GM18951 (cell line): ENCODE data around the gene PLXNB2.
A peak's percentile ranks its signal among the peaks of the same experiment; 100 is the strongest.

Source experiments
- POLR2A ChIP-seq: IDR thresholded peaks from 4 replicates; pipeline ENCODE4 v1.6.1; 2011; ENCODE audit warnings: mild to moderate bottlenecking; ENCODE audit not compliant: insufficient read length, insufficient read depth; ENCODE audit errors: extremely low read depth
- in situ Hi-C: fragments of 300-500 bp; cut with MboI; formaldehyde crosslinking; loops from one replicate; pipeline ENCODE4 v1.12.0; 2022; ENCODE audit warnings: low sequenced_read_pairs, mixed read lengths, inconsistent platforms; ENCODE audit not compliant: unreplicated experiment

The PLXNB2 gene

DNA sequence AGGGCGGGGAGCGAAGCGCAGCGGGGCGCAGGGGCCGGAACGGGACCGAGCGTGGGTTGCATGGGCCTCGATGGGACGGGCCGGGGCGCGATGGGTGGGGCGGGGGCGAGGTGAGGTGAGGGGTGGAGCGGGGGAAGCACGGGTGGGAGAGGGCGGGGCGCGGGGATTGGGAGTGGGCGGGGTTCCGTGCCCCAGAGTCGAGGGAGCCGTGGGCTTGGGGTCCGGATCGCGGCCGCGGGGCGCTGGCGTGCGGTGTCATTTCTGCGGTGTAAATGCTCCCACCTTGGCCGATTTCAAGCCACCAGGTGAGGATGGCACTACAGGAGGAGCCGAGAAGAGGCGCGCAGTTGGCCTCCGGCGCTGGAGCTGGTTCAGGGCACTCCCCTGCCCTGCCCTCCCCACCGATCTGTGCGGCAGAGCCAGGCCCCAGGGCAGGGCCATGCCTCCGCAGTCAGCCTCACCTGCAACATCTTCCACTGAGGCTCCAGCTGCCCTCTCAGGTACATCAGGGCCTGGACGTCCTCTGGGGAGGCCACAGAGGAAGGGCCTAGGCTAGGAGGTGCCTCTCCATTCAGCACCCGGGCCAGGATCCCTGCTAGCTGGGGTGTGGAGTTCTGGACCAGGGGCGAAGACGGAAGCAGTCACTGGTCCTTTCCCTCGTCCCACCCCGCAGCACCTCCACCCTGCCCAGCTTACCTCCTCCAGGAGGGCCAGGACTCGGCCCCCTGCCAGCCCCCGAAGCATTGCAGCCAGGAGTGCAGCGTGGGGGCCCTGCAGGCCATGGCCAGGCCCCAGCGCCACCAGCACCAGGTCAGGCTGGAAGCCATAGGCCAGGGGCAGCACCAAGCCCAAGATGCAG lies 62.0 kb downstream of the PLXNB2 start:
- in situ Hi-C loops: no loop called here
- TF ChIP-seq POLR2A: no peak

DNA sequence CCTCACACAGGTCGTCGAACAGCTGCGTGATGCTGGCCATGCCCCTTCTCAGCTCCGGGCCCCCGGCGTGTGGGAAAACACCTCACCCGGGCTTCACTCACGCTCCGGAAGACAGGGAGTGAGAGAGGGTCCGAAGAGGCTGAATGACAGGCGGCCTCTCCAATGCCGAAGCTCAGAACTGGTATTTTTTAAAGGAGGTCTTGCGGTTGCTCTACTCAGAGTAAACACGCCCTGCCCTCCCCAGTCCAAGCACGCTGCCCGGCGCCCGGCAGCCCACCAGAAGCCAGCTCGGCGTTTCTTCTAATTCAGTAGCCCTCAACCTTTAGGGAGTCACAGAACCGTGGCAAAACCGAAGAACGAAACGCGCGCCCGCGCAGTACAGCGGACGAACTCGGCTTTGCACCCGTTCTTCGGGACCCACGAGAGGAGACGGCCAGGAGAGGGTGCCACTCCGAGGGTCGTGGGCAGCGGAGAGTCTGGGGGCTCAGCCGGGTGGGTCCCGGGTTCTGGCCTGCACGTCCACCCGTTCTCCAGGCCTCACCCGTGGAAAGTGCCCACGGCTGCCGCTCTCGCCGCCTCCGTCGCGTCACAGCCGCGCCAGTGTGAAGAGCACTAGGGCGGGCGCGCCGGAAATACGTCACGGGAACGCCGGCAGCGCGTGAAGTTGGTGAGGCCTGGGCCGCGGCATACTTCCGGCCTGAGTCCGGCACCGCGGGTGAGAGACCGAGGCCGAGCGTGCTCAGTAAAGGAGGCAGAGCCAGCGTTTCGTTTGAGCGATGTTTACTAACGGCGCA lies 62.8 kb downstream of the PLXNB2 start, which contains the start of gene TUBGCP6:
TUBGCP6 (minus strand) TSS at position 604 of the 794 bp plus-strand sequence; CDS start at position 40, 564 bp downstream.
- in situ Hi-C loops: no loop called here
- peak; percentile 91 for TF ChIP-seq POLR2A

DNA sequence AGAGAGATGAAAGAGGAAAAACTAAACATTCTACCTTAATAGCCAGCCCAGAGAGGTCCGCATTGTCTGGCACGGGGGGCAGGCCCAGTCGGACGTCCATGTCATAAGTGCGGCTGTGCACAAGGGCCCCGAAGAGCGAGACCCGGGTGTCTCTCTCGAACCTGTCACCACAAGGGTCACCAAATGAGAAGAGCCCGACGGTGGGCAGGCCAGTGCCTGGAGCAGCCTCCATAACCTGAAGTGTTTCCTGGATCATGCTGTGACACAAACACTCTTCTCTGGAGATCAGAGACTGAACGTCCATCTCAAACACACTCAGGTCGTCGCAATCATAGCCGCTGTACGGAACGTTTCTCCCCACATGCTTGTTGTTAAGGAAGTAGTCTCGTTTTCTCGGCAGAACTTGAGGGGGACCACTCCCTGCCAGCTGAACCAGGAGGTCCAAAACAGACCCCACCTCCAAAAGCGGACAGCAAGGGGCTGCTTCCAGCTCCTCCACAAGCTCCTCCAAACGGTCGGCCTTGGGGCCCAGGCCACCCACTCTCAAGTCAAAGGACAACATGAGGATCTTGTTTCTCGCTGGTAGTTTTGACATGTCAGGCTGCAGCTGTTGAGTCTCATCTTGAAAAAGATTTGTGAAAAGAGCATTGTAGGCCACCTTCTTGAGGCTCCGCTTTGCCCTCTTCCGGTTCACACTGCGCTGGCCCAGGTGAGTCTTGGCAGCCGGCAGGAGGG lies 63.6 kb downstream of the PLXNB2 start:
- no peak for TF ChIP-seq POLR2A
- in situ Hi-C loops: no loop called here

DNA sequence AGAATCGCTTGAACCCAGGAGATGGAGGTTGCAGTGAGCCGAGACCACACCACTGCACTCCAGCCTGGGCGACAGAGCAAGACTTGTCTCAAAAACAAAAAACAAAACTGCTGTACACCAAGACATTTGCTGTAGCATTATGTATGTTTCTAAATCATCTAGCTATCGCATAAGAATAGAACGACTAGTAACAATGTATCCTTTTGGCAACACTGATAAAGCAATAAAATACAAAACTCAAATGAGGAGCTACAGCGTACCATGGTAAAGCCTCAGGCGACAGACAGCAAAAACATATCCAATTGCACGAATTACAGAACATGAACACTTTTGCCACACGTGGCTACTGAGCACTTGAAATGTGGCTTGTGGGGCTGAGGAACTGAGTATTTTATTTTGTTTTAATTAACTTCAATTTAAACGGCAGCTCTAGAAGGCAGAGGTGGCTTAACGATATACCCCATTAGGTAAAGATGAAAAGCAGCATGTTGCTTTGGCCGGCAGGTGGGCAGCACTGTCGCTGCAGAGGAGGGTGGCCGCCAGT lies 65.0 kb downstream of the PLXNB2 start:
- in situ Hi-C loops: no loop called here
- TF ChIP-seq POLR2A: no peak

DNA sequence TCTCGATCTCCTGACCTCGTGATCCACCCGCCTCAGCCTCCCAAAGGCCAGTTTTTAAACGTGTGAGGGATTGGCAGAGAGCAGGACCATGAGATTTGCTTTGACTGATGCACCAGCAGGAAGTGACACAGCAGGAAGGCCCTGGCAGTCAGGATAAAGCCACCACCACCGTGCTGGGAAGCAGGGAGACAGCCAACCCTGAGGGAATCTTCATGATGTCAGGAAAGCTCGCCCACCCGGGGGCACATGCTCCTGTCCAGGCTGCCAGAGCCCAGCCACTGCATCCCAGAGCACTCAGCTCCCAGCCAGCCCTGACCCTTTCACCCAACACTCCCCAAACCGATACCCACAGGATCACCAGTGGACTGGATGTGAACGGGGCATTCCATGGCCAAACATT lies 68.7 kb downstream of the PLXNB2 start:
- in situ Hi-C loops: no loop called here
- TF ChIP-seq POLR2A: no peak

DNA sequence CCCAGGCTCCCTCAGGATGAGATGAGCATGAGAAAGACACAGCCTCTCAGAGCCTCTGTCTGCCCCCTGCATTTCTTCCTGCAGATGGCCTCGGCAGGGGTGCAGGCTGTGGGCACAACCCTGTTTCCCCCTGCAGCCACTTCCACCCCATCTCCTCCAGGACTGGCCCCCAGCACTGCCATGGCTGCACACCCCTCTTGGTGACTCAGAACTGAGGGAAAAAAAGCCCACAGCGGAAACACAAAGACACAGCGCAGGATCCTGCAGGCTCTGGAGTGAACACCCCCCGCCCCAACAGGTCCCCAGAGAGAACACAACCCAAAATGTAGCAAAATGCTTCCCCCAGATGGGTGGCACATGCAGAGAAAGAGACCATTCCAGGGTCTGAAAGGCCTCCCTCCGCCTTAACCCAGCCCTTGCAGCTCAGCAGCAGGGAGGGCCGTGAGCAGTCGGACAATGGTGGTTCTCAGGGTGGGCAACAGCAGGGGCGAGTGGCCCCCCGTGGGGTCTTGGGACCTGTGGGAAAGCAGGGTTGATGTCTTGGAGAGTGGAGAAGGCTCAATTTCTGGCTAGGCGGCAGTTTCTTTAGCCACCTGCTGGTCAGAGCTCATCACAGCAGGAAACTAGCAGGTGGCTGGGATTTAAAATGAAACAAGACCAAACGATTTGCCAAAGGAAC lies 70.6 kb downstream of the PLXNB2 start:
- in situ Hi-C loops: no loop called here
- TF ChIP-seq POLR2A: no peak

DNA sequence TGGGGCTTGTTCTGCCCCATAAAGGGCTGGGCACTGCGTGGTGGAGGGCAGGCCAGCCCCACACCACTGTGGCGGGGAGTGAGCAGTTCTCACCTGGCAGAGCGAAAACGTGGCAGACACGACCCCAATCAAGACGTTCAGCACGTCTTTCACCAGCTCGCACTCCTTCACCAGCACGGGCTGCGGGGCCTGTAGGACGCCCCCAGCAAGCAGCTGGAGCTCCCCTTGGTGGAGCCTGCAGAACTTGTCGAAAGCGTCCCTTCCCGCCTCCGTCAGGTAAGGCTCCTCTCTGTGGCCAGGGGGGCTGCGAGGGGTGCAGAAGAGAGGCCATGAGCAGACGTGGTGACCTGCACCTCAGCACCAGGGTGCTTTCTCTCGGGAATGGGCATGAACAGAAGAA lies 74.2 kb downstream of the PLXNB2 start:
- in situ Hi-C loops: no loop called here
- TF ChIP-seq POLR2A: no peak

DNA sequence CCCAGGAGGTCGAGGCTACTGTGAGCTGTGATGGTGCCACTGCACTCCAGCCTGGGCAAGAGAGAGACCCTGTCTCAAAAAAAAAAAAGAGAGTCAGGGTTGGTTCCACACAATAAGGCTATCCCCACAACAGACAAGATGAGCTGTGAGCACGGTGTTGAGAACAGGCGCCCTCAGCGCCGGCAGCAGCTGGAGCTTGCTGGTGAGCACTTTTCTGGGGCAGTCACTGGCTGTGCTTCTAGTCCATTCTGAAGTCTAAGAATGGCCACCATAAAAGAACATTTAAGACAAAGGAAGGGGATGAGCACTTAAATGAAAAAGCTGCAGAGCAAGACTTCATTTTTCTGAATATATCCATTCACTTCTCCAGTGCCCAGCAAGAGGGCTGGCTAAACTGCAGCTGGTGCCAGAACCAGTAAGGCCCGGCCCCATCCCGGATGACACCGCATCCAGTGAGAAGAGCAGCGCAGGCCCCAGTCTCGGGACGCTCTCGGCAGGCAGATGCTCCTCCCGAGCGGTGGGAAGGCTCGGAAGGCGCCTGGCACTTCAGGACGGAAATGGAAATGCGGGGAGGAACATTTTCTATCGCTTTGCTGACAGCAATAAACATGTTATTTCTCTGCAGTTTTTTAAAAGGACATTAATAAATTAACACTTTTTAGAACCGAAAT lies 74.8 kb downstream of the PLXNB2 start:
- no peak for TF ChIP-seq POLR2A
- in situ Hi-C loops: no loop called here

DNA sequence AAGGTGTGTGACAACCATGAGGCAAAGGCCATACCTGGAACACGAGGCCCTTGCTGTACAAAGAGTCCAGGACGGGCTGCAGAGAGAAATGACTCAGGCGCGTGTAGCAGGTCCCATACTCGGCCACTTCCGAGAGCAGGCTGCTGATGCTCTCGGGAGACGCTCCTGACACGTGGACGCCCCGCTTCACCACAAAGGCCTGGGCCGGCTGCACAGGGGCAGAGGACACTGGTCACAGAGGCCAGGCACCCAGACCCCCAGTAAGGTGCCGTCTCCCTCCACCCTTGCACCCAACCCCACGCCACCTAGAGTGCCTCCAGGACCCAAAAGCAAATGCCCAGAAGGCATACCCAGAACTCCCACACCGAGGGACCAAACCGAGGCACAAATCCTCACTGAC lies 78.1 kb downstream of the PLXNB2 start:
- TF ChIP-seq POLR2A: no peak
- in situ Hi-C loops: no loop called here

DNA sequence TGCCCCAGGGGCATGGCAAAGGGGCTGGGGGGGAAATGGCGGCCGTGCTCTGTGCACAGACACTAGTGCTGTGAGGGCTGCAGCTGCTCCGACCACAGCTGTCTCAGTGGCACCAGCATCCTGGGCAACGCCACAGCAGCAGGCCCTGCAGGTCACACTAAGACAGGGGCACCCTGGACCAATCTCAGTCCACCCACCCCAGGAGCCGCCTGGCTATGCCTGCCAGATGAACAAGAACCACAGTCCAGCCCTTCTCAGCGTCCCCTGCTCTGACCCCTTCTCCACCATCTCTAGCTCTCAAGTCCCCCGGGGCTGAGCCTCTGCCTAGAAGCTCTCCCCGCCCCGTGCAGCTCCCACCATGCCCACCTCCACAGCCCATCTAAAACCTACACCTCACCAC lies 79.1 kb downstream of the PLXNB2 start:
- no peak for TF ChIP-seq POLR2A
- in situ Hi-C loops: no loop called here

DNA sequence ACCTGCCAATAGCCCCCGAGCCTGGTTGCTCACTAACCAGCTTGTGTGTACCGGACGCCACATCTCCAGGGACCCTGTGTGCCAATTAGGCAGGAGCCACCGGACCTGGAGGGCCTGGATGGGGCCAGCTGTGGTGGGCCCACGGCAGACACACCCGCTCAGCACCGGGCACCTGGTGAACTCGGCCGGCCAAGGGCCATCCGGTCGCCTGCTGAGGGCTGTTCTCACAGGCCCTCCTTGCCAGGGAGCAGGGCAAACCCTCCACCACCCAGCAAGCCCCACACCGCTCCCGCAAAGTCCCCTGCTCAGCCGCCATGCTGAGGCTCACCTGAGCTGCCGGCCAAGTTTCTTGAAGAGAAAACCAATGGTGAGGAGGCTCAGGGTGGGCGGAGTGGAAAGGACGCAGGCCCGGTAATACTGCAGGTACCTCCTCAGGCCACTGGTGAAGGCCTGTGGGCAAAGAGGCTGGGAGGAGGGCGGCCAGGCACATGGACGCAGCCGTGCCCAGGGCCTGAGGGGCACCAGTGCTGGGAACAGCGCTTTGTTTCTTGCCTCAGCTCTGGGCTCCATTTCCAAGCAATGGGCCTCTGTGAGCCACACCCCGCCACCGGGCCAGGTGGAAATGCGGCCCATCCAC lies 79.7 kb downstream of the PLXNB2 start:
- in situ Hi-C loops: no loop called here
- TF ChIP-seq POLR2A: no peak

DNA sequence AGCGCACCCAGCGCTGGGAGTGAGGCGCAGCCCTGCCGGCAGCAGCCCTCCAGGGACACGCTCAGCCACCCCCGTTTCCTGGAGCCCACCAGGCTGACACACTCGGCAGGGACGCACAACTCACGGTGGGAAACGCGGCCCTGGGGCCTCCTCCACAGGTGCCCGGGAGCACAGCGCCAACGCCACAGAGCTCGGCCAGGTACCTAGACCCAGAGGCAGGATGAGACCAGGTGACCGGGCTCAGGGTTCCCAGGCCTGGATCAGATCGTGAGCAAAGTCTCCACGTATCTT lies 80.6 kb downstream of the PLXNB2 start:
- in situ Hi-C loops: no loop called here
- no peak for TF ChIP-seq POLR2A
